GM18870 (cell line): ENCODE measurements around the gene CELF4.

Experiments used
- ATAC-seq: cut with Tn5 transposase; IDR thresholded peaks from one replicate; pipeline ENCODE4 v1.9.1; 2021; ENCODE audit warnings: moderate library complexity; ENCODE audit not compliant: unreplicated experiment

CELF4 gene

GRCh38 chr18:37422596-37422995 is 143.0 kb downstream of the CELF4 start:
- no peak for ATAC-seq

GRCh38 chr18:37422116-37422515 is 143.5 kb downstream of the CELF4 start:
- no peak for ATAC-seq

- ATAC-seq, result no peak
These were observed 144.1 kb downstream of the CELF4 start for GRCh38 chr18:37421341-37422077.

- no peak for ATAC-seq
These were observed 145.2 kb downstream of the CELF4 start for GRCh38 chr18:37420315-37420880.

DNA sequence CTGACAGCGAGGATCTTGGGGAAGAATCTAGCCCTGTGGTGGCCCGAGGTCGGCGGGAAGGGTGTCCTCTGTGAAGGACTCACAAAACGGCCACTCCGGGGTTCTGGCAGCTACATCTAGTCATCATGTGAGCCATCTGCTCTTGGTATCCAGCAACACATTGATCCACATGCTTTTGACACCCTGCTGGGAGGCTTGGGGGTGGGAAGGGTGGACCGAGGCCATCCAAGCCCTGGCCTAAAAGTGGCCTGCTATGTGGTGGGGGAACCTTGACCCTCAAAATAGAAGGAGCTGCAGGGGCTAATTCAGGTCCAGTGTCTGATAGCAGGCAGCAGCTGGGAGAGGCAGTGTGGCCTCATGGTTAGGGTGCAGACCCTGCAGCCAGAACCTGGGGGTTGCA is 145.7 kb downstream of the CELF4 start:
- no peak for ATAC-seq

- no peak for ATAC-seq
These were observed 146.3 kb downstream of the CELF4 start for GRCh38 chr18:37419315-37419714.

GRCh38 chr18:37414816-37415215 is 150.8 kb downstream of the CELF4 start:
- ATAC-seq, result no peak

DNA sequence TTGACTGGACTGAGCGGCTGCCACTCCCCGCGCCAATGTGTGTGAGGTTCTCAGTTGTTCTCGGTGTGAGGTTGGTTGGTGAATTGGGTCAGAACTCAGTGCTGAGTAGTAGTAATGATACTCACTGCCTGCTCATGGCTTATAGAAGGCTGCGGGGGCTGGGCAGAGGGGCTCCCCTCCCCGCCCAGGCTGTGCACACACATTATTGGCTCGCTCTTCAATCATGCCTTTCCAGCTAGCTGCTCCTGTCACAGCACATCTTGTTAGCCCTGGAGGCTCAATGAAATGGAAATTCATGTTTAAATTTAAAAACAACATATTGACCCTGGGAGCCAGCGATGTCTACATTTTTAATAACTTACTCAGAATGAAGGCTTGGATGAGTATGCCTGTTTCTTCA is 152.8 kb downstream of the CELF4 start:
- ATAC-seq, result no peak

DNA sequence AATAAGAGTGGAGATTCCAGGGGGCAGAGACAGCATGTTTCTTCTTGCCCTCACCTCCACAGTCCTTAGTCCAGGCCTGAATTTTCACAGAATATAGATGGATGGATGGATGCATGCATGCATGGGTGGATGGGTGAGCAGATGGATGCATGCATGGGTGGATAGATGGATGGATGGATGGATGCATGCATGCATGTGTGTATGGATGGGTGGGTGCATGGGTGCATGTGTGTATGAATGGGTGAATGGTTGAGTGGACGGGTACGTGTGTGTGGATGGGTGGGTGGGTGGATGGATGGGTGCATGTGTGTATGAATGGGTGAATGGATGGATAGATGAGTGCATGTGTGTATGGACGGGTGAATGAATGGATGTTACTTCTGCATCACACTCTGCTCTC is 153.3 kb downstream of the CELF4 start:
- ATAC-seq, result no peak

DNA sequence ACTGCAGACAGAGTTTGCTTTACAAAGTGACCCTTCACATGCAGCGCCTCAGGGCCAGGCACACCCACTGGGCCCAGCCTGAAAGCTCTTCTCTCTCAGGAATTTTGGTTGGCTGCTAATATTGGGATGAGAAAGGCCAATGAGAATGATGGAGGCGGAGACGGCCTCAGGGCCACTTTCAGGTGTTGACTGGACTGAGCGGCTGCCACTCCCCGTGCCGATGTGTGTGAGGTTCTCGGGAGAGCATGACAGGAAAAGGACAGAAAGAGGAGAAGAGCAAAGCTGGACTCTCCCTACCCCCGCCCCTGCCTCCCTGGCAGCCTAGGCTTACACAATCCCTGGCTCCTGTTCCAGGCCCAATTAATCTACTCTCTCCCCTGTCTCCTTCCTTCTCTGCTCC is 155.7 kb downstream of the CELF4 start:
- no peak for ATAC-seq

DNA sequence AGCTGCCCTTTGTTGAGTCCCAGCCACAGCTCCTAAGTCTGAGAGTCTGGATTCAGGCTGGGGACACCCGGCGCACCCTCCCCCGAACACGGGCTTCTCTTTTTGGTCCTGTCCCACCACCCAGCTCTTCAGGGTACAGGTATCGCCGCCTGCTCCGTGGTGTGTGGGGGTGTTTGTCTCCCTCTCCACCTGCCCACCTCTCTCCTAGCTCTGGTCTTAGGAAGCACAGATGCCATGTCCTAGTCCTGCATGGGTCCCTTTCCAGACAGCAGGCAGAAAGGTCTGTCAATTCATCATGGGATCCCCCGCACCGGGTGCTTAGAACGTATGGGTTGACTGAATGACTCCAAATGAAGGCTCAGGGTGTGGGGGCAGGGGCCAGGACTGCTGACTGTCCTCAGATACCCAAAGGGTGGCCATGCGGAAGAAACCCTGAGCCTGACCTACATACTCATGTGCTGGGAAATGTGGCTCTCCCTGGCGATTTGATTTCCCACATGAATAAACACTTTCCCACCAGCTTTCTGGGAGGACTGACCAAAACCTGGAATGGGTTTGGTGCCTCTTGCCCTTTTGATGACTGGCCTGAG is 156.8 kb downstream of the CELF4 start:
- ATAC-seq, result no peak

DNA sequence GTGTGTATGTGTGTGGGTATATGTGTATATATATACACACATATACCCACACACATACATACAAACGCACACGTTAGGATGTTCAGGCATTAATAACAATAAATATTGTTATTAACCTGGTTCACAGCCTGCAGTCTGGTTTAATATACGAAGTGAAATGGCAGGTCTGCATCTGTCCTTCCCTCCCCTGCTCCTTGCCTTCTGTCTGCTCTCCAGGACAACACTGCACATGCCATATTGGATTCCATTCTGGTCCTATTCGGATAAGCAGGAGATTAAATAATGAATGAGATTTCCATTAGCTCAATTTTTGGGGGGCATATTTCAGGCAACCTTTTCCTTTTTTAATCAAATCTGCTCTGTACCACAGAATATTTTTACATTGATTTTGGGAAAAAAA is 158.0 kb downstream of the CELF4 start:
- no peak for ATAC-seq

DNA sequence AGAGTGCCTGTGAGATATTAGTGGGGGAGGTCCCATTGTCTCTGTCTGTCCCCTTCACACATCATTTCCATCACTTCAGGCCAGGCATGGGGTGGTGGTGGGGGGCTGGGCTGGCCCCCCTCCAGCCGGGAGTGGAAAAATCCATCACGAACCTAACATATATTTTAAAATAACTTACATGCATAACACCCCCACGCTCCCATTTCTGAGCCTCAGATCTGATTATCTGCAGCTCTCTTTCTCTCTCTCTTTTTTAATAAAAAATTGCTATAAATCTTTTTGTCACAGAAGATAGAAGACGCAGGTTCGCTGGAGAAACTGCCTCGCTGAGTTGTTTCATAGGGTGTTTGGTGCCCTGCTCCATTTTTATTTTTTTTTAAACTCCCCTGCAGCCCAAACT is 159.8 kb downstream of the CELF4 start:
- no peak for ATAC-seq

GRCh38 chr18:37405229-37405628 is 160.4 kb downstream of the CELF4 start:
- ATAC-seq, result no peak

DNA sequence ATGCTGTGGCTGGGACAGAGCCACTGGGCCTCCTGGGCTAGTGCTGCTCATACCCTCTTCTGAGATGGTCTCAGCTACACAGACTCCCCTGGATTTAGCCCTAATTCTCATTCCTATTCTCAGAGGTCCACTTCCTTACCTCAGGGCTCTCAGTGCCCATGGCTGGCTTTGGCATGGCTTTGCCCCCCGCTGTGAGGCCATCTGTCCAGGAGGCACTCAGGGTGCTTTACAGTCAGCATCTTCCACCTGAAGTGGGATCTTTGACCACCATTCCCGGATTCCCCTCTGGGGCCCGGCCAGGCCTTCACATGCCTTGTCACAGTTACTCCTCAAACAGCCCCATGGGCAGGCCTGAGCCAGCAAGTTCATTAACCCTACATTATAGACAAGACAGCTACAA is 161.8 kb downstream of the CELF4 start:
- no peak for ATAC-seq

DNA sequence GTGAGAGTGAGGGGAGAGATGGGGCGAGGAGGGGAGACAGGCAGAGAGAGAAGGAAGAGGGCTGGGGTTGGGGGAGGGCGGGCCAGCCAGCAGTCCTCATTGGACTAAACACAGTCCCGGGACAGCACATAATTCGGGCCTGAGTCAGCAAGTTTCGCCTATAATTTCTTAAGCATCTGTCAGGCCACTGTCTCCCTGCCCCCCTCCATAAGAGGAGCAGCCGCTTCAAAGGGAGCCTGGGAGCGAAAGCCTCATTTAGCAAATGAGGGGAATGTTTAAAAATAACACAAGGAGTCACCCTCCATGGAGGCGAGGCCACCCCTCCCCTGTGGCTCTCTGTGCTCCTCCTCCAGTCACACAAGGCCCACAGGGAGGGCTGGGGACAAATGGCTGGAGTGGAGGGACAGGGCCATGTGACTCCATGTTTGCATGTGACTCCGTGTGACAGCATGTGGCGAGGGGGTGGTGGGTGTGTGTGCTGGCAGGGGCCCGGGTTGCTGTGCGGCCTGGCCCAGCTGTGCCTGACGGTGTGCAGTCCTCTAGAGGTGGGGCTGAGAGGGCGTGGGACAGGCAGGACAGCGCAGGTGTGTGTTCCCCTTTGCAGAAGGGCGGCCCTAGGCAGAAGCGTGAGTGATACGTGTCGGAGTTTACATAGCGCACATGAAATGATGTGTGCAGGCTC is 162.4 kb downstream of the CELF4 start:
- no peak for ATAC-seq

DNA sequence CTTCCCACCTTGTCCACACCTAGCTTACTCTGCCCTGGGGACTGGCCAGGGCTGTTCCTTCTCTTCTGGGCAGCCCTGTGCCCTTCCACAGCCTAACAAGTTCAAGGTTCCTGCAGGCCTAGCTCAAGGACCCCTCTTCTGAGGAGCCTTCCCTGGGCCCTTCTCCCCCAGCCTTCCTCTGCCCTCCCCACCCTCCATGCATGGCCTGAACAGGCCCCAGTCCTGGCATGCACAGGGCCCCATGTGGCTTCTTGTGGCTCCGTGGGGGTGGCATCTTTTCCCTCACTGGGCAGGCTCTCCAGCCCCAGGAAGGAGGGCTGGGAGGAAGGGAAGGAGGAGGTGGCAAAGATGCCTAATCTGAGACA is 162.9 kb downstream of the CELF4 start:
- ATAC-seq, result no peak

- no peak for ATAC-seq
These were observed 164.8 kb downstream of the CELF4 start for GRCh38 chr18:37400802-37401201.

GRCh38 chr18:37398248-37398920 is 167.2 kb downstream of the CELF4 start:
- no peak for ATAC-seq

- ATAC-seq, result no peak
These were observed 167.8 kb downstream of the CELF4 start for GRCh38 chr18:37397814-37398213.

GRCh38 chr18:37396971-37397720 is 168.5 kb downstream of the CELF4 start:
- ATAC-seq, result no peak
